GM10847 (cell line): Measurements from ENCODE around the gene ZBED1.

Experiments used
- POLR2A ChIP-seq: IDR thresholded peaks from 2 replicates; pipeline ENCODE4 v1.6.1; 2011; ENCODE audit not compliant: insufficient read length; ENCODE audit errors: extremely low read depth

ZBED1 gene

GRCh38 chrX:2485789-2486345 is 14.9 kb downstream of the ZBED1 start:
- TF ChIP-seq POLR2A: no peak

GRCh38 chrX:2484721-2485648 is 15.8 kb downstream of the ZBED1 start:
- TF ChIP-seq POLR2A: no peak

- TF ChIP-seq POLR2A: no peak
Measured at GRCh38 chrX:2484256-2484655, 16.5 kb downstream of the ZBED1 start.

GRCh38 chrX:2483398-2484060 is 17.2 kb downstream of the ZBED1 start:
- TF ChIP-seq POLR2A: no peak

GRCh38 chrX:2479420-2479780 is 21.4 kb downstream of the ZBED1 start:
- no peak for TF ChIP-seq POLR2A

GRCh38 chrX:2478546-2479419 is 22.0 kb downstream of the ZBED1 start:
- TF ChIP-seq POLR2A: no peak

- no peak for TF ChIP-seq POLR2A
Measured at GRCh38 chrX:2474963-2475726, 25.6 kb downstream of the ZBED1 start.

- no peak for TF ChIP-seq POLR2A
Measured at GRCh38 chrX:2474280-2474962, 26.4 kb downstream of the ZBED1 start.

GRCh38 chrX:2471641-2472040 is 29.1 kb downstream of the ZBED1 start:
- no peak for TF ChIP-seq POLR2A

- TF ChIP-seq POLR2A: no peak
Measured at GRCh38 chrX:2469196-2469685, 31.5 kb downstream of the ZBED1 start.

GRCh38 chrX:2468261-2469195 is 32.2 kb downstream of the ZBED1 start:
- TF ChIP-seq POLR2A: no peak

GRCh38 chrX:2466876-2467656 is 33.7 kb downstream of the ZBED1 start:
- no peak for TF ChIP-seq POLR2A
